HG03439 (cell line): ENCODE data around the gene ARHGEF1.
"Not testable (repeated sequence)": the region's sequence is repeated elsewhere in the genome, so short reads cannot be mapped to it uniquely, and the experiment has no call there.

ENCODE experiments used
- ATAC-seq: cut with Tn5 transposase; IDR thresholded peaks from one replicate; pipeline ENCODE4 v1.9.1; 2021; ENCODE audit warnings: mild to moderate bottlenecking, moderate library complexity; ENCODE audit not compliant: unreplicated experiment

The ARHGEF1 gene

DNA sequence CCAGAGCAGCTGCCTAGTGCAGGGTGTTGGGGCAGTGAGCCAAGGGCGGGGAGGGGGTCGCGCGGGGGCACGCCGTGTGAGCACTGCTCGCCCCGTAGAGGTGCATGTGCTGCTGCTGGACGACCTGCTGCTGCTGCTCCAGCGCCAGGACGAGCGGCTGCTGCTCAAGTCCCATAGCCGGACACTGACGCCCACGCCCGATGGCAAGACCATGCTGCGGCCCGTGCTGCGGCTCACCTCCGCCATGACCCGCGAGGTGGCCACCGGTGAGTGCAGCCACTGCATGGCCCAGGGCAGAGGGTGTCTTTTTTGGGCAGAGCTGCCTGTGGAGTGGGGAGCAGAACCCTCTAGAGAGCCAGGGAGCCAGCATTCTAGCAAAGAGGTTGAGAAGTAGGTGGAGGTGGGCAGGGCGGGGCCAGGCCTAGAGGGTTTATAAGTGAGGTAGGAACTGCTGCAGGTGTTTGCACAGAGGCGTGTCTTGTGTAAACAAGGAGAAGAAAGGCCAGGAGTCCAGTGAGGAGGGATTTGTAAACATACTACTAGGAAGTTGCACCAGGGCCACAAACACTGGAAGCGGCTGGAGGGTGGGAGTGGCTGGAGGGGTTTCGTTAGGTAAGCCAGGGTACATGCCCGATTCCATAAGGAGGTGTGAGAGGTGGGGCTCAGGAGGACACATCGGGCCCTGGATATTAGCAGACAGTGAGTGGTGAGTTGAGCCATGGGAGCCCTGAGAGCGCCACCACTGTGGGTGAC lies 21.3 kb downstream of the ARHGEF1 start:
- ATAC-seq = no peak

DNA sequence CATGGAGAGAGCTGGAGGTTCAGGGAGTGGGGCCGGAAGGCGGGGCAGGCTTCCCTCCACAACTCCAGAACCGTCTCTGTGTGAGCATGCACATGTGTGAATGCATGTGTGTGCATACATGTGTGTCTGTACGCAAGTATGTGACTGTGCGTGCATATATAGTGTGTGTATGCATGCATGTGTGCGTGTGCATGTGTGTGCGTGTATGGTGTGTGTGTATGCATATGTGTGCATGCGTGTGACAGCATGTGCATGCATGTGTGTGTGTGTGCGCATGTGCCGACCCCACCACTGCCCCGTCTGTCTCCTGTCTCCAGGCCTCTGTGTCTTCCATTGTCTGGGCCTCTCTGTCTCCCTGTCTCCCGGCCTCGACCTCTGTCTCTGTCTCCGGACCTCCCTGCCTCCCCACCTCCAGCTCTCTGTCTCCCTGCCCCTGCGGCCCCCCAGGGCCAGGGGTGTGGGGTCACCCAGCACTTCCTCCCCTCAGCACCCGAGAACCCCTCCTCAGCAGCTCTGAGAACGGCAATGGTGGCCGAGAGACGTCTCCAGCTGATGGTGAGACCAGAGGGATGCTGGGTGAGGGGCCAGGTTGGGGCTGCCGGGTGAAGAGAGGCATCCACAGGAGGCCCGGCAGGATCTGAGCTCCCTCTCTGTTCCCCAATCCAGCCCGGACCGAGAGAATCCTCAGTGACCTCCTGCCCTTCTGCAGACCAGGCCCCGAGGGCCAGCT lies 22.5 kb downstream of the ARHGEF1 start:
- no peak for ATAC-seq

DNA sequence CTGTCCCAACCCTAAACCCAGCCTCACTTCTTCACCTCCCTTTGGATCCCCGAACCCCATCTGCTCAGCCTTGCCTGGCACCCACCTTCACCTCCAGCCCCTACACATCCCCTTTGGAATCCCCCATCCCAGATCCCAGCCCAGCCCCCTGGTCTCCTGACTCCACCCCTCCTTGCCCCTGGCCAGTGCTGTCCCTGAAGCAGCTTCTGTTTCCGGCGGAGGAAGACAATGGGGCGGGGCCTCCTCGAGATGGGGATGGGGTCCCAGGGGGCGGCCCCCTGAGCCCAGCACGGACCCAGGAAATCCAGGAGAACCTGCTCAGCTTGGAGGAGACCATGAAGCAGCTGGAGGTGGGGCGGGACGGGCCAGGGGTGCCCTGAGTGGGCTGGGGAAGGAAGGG lies 23.3 kb downstream of the ARHGEF1 start:
- no peak for ATAC-seq

DNA sequence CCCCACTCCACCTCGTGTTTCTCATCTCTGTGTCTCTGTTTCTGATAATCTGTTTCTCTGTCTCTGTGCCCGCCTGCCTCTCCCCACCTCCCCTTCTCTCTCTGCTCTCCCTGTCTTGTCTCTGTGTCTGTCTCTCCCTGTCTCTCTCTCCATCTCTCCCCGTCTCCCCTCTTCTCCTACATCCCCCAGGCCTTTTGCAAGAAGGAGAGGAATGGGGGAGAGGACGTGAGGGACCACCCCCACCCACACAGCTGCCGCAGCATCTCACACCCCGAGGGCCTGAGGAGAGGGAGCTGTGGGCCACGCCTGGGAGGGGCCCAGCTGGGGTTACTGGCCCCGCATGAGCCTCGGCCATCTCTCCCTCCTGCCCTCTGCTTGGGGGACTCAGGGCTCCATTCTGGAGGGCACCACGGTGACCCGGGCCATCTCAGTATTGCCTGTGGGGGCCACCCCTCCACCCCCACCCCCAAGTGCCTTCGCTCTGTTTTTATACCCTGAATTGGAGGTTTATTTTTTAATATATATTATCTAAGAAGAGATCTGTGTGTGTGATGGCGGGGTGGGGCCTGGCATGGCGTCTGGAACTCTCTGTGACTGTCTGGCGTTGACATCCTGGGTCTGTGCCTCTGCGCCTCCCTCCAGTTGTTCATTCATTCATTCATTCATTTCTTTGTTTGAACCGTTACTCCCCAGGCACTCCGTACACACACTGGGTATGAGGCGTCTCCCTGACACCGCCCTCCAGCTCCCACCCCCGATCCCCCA lies 24.1 kb downstream of the ARHGEF1 start:
- no peak for ATAC-seq

DNA sequence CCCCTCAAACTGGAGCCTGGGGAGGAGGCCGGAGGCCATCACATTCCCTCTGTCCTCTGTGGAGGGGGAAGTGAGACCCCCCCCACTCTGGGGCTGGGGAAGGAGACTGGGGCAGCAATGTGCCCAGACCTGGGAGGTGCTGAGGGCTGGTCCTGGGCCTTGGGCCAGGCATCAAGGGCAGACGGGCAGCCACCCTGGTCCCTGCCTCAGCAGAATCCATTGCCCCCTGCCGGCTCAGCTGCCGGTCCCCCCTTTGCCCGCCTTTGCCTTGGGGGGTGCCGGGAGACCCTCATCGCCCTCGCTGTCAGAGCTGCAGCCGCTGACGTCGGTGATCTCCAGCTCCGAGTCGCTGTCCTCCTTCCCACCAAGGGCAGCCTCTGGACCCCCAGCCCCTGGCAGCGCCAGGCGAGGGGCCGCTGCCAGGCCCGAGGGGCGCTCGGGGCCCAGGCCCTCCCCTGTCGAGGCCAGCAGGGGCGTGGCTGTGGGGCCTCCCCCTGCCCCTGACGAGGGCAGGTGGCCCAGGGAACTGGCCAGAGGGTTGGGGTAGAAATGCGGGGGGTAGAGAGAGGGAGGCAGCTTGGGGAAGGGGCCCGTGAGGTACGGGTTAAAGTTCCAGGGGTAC lies 25.1 kb downstream of the ARHGEF1 start:
- no peak for ATAC-seq

DNA sequence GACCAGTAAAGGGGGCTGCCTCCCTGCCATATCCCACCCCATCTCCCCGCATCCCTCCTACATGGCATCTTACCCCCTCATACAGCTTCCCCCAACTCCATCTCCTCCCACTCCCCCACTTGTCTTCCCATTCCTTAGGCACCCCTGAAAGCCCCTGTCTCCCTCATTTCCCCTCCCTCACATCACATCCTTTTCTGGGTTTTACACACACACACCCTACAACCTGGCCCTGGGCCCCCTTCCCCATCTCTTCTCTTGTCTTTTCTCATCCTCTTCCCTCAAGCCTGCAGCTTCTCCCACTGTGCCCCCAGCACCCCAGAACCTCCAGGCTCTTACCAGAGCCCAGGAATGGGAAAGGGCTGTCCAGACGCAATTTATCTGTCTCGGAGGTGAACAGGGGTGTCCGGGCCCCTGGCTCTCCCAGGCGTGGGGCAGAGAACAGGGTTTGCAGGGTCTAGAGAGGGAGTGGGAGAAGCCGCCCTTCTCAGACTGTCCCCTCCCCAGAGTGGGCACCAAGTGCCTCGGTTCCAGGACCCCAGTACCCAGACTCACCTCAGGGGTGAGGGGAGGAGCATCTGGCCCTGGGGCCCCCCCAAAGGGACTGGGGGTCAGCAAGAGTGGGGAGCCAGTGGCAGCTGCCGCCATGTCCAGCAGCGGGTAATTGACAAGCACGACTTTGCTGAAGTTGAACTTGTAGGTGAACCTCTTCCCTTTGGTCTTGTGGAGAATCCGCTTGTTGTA lies 25.9 kb downstream of the ARHGEF1 start:
- ATAC-seq = no peak

DNA sequence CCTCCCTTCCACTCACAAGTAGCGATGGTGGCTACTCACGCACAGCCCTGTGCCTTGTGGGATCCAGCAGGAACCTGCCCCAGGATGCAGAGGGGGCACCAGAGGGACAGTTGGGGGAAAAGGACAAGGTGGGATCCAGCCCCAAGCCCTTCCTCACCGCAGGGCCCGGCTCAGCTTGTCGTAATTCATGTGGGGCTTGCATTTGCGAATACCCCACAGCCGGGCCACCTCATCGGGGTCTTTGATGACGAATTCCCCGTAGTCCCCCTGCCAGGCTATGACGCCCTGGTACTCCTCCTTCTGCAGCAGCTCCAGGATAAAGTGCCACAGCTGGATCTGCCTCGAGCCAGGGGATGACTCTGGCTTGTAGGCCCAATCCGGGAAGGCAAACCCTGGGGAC lies 26.7 kb downstream of the ARHGEF1 start:
- ATAC-seq = no peak

DNA sequence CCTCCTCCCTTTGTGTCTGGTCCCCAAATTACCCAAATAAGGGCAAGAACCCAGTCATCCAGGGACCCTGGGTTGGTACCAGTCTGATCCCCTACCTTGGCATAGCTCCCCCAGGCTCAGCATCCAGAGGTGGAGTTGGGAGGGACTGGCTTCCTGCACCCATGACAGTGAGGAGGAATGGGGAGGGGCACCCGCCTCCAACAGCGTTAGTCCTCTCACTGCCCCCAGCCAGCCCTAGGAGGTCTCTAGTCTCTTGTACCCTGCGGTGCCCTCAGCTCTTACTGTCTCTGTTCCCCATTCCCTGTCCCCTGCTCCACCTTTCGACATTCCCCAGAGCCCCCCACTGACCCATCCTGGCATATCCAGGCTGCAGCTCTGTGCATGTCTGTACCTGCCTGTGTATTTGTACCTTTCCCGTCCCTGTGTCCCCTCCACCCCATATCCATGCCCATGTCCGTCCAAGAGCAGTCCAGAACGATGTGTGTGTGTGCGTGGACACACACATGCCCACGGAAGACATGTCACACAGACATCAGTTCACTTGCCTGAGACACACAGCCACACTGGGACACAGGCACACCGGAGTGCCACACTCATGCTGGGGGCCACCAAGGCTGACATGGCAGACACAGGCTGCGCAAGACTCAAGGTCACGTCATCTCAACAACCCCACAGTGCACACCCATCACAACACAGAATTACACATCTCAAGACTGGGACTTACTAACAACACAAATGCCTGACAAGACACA lies 27.4 kb downstream of the ARHGEF1 start:
- no peak for ATAC-seq

DNA sequence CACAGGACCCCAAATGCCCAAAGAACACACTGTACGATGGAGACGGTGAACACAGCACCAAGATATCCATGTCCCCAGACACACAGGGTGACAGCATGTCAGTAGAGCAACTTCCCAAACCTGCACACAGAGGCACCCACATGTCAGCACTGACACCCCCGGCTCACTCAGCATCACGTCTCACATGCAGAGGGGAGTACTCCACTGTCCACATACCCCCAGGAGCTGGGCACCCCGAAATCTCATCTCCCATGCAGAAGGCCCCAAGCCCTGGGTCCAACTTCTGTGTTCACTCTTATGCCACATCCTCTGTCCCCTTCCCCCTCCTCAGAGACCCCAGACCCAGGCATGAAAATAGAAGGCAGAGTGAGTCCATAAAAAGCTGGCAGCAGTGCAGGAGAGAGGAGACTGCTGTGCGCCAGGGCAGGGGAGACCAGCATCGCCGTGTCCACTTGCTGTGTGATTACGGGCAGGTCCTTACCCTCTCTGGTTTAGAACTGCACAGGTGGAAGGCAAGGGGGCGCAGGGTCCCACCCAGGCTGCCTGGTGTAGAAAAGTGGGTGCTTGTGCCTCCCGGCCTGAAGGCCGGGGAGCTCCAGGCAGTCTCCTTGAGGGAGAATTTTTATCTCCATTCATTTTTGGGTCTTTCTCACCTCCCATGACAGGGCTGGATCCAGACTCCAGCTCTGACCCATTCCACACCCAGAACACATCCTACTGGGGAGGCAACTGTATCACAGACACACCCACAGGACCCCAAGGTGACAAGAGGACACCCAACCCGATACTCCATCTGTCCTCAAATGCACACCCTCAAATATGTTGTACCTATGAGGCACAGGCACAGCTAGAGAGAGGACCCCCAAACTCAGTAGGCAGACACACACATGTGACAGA lies 28.3 kb downstream of the ARHGEF1 start:
- ATAC-seq = no peak

DNA sequence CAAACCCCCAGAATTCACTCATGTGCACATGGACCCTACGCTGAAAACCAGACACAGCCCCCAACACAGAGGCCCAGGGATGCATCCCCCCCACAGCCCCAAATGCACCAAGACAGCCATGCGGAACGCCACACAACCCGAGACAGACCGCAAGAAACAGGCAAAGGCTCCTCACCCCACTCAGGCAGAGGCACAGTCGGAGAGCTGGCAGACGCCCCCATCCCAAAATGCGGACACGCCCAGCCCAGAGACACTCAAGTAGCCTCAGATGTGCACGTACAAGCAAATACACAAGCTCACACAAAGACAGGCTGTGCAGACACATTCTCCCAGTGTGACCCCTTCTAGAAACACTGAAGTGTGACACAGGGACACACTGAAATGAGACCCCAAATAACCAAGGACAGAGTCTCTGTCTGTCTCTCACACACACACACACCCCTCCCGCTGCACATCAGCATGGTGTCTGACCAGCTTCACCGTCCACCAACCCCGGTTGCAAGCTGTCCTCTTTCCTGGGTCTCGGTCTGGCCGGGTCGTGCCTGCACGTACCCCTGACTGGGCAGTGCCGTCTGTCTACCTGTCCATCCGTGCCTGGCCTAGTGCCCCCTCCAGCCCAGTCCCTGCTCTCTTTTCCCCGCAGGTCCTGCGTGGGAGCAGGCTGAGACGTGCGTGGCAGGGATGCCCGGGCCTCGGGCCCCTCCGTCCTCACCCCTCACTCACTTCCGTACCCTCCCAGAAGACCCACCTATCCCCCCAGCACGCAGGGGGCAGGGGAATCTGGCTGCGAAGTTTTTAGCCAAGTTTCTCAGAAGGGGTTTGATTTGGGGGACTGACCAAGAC lies 29.1 kb downstream of the ARHGEF1 start:
- ATAC-seq = no peak

DNA sequence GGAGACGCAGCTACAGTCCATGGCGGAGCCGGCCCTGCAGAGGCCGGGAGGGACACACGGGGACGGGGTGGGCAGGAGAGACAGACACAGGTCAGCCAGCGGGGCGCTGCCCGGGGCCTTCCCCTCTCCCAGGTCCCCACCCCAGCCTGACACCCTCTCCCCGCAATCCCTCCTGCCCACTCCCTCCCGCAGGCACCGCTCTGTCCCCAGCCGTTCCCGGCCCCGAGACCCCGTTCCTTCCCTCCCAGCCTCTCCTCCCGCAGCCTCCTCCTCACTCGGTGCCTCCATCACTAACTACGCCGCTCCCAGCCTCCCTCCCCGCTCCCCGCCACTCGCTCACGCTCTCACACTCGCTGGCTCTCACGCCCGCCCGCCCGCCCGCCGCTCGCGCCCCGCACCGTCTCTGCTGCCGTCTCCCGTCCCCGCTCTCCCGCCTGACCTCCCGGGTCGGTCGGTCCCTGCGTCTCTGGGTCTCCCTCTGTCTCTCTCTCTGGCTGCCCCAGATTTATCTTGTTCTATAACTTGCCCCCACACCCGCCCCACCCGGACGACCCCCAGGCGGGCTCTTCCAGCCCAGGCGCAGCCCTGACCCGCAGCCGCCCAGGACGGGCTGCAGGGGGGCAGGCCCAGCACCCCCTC lies 30.0 kb downstream of the ARHGEF1 start:
- ATAC-seq = no peak

DNA sequence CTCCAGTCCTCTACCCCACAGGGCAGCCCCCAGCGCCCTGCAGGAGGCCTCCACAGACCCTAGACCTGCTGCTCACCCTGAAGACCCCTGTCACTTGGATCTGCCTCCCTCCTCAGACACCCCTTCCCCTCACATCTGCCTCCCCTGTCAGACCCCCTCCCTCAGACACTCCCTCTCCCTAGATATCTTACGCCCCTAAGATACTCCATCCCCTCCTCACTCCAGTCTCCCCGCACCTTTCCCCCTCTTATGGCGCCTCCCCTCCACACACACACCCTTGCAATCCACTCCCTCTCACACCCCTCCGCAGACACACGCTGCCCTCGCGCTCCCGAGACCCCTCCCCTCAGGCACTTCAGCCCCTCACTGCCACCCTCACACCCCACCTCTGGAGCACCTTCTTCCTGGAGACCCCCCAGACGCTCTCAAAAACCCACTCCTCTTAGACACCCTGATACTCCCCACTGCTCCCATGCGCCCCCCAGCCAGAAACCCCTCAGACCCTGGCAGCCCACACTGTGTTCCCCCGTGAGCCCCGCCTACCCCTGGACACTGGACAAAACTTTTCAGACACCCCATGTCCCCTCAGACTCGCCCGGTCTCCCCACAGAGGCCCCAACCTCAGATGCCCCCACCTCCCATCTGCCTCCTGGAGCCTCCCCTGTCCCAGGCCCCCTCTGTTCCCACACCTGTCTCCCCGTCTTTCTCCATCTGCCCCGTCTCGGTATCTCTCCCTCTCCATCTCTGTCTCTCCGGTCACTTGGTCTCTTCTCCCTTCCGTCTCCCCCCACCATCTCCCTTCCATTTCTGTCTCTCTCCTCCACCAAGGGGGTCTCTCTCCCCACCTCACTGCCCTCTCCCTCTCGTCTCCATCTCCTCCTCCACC lies 30.8 kb downstream of the ARHGEF1 start:
- ATAC-seq = no peak

DNA sequence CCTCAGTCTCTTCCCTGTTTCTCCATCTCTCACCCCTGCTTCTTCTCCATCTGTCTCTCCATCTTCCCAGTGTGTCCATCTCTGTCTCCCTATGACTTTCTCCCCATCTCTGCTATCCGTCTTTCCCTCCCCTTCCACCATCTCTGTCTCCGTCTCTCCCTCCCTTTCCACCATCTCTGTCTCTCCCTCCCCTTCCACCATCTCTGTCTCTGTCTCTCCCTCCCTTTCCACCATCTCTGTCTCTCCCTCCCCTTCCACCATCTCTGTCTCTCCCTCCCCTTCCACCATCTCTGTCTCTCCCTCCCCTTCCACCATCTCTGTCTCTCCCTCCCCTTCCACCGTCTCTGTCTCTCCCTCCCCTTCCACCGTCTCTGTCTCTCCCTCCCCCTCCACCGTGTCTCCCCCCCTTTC lies 31.4 kb downstream of the ARHGEF1 start:
- ATAC-seq = not testable (repeated sequence)

DNA sequence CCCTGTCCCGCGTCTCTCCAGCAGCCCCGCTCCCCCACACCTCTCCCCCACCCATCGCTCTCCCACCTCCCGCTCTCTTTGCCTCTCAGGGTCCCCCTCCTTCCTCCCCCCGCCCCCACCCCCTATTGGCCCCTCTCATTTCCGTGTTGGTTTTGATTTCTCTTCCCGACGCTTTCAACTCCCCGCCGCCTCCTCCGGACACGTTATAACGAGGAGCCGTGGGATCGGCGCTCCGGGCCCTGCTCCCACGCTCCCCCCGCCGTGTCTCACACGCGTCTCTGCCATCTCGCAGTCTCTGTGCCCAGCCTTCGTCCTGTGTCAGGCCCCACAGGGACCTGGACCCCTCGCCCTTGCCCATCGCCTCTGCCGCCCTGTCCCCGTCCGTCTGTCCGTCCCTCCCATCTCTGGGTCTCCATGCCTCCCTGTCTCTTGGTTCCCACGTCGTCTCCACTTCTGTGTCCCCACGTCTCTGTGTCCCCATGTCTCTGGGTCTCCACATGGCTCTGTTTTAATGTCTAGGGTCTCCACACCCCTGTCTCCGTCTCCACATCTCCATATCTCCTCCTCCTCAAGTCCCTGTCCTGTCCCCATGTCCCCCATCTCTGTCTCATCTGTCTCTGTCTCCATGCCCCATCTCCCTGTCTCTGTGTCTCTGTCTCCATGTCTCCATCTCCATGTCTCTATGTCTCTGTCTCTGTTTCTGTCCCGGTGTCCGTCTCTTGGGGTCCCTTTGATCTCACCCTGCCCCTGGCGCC lies 32.2 kb downstream of the ARHGEF1 start:
- no peak for ATAC-seq

DNA sequence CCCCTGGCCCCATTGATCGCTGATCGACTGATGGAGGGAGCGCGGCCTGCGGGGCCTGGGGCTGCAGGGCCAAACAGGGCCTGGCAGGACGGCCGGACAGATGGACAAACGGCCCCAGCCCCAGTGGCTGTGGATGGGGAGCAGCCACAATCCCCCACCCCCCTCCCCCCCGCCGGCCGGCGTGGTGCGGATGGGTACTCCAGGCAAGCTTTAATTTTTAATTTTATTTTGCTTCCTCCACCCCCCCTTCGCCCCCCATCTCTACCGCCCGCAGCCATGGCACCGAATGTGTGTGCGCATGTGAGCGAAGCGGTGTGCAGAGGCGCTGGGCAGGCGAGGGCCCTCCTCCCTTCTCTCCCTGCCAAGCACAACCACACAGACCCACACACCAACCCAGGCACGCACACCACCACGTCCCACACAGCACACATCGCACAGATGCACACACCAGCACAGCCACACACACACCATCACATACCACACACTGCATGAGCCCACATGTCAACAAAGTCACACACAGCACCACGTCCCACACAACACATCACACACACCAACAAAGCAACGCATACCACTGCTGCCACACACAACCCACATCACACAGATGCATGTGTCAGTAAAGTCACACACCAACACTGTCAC lies 32.9 kb downstream of the ARHGEF1 start:
- no peak for ATAC-seq
